Measurements from ENCODE around the gene PRAMEF27.
"Not testable (repeated sequence)": the region's sequence is repeated elsewhere in the genome, so short reads cannot be mapped to it uniquely, and the experiment has no call there.

PRAMEF27 gene

DNA sequence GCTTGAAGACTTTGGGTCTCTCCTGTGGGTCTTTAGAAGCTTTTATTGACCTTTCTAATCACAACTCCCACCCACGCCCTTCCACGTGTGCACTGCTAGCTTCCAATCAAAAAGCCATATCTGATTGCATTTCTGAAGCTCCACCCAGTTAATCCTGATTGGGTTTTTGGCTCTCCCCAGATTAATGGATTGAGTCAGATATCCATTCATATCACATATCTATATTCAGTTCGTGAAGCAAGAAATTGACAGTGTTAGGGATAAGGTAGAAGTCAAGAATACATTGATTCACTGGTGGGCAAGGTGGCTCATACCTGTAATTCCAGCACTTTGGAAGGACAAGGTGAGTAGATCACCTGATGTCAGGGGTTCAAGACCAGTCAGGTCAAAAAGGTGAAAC lies at the start of gene PRAMEF27:
Gene PRAMEF27, minus strand, starts transcription at position 101 of the 400 bp plus-strand sequence. CDS start 2,916 bp downstream, outside the sequence.
- DNase-seq, result not testable (repeated sequence)

GRCh38 chr1:13070474-13070873 lies 14.1 kb upstream of the PRAMEF27 start, which contains the start of gene PRAMEF25:
TSS of gene PRAMEF25 (plus strand) at chr1:13070774. CDS start at chr1:13073694, 2,920 bp downstream.
- not testable (repeated sequence) for DNase-seq

- not testable (repeated sequence) for DNase-seq
These were observed 36.5 kb downstream of the PRAMEF27 start for GRCh38 chr1:13019846-13020245.

DNA sequence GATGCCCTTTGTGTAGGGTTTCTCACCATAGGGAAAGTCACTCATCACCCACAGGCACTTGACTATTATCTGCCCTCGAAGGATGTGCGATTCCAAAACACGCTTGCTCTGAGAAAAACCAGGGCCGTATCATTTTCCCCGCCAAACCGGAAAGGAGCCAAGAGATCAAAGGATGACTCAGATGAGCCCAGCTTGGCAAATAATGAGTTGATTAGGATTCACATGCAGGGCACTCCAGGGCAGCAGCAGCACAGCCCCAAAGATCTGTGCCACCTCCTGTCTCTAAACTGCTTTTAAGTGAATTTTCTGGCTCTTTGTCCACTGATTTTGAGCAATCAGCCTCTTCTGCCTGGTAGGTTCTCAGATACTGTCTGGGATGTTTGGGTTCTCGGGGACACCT lies 44.4 kb downstream of the PRAMEF27 start:
- DNase-seq, result not testable (repeated sequence)

GRCh38 chr1:13009348-13009747 lies 47.0 kb downstream of the PRAMEF27 start:
- not testable (repeated sequence) for DNase-seq

DNA sequence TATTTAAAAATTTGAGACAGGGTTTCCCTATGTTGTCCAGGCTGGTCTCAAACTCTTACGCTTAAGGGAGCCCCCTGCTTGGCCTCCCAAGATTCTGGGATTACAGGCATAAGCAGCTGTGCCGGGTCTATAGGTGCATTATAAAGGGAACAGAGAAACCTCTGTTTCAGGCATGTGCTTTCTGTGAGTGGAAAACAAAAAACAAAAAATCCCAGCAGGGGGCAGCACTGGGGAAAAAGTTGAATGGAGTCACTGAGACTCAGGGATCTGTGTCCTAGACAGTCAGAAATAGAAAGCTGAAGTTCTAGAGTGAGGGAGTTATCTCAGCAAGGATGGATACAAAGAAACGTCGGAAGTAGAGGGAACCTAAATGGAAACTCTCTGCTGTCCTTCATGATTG lies 50.6 kb downstream of the PRAMEF27 start:
- DNase-seq, result not testable (repeated sequence)
